Loucy (cell line): ENCODE measurements around the gene COA1.

ENCODE experiments used
- H2AFZ ChIP-seq: fragments of 200-600 bp; sonication (generic); 2 replicates; pipeline ENCODE4 v1.6.0; 2016; ENCODE audit warnings: antibody characterized with exemption, mild to moderate bottlenecking, low read length, moderate library complexity
- H3F3A ChIP-seq: fragments of 200-600 bp; 2 replicates; pipeline ENCODE4 v1.6.0; 2016; ENCODE audit warnings: antibody characterized with exemption, low read depth, mild to moderate bottlenecking
- H3K27me3 ChIP-seq: fragments of 200-600 bp; sonication (generic); 2 replicates; pipeline ENCODE4 v1.6.1; 2014; ENCODE audit warnings: low read length, mild to moderate bottlenecking; ENCODE audit not compliant: insufficient read depth, poor library complexity, severe bottlenecking
- H3K36me3 ChIP-seq: fragments of 200-600 bp; sonication (generic); 2 replicates; pipeline ENCODE4 v1.6.1; 2016; ENCODE audit warnings: low read length; ENCODE audit not compliant: insufficient read depth
- H3K4me1 ChIP-seq: fragments of 200-600 bp; sonication (generic); 2 replicates; pipeline ENCODE4 v1.5.1; 2014; ENCODE audit warnings: low read length, mild to moderate bottlenecking; ENCODE audit not compliant: insufficient read depth, poor library complexity, severe bottlenecking
- H3K4me2 ChIP-seq: fragments of 200-600 bp; sonication (generic); 2 replicates; pipeline ENCODE4 v1.6.0; 2014; ENCODE audit warnings: antibody characterized with exemption, low read length, low read depth, mild to moderate bottlenecking; ENCODE audit not compliant: poor library complexity, severe bottlenecking
- H3K4me3 ChIP-seq: fragments of 200-600 bp; sonication (generic); 2 replicates; pipeline ENCODE4 v1.5.1; 2014; ENCODE audit warnings: low read length, mild to moderate bottlenecking, mixed read lengths; ENCODE audit not compliant: poor library complexity, severe bottlenecking
- H3K79me2 ChIP-seq: fragments of 200-600 bp; sonication (generic); 2 replicates; pipeline ENCODE4 v1.6.1; 2014; ENCODE audit warnings: low read length; ENCODE audit not compliant: insufficient read depth
- H3K9ac ChIP-seq: fragments of 200-600 bp; sonication (generic); 2 replicates; pipeline ENCODE4 v1.6.0; 2014; ENCODE audit warnings: mild to moderate bottlenecking, low read depth, low read length, moderate library complexity; ENCODE audit not compliant: poor library complexity, severe bottlenecking
- H3K9me2 ChIP-seq: fragments of 200-600 bp; sonication (generic); replicated peaks from 2 replicates; pipeline ENCODE4 v1.6.1; 2016; ENCODE audit warnings: low read depth, low read length, mixed read lengths
- H3K9me3 ChIP-seq: fragments of 200-600 bp; sonication (generic); 2 replicates; pipeline ENCODE4 v1.6.1; 2014; ENCODE audit warnings: mild to moderate bottlenecking, antibody characterized with exemption, low read length, low read depth; ENCODE audit not compliant: insufficient read depth
- H4K20me1 ChIP-seq: fragments of 200-600 bp; sonication (generic); 2 replicates; pipeline ENCODE4 v1.6.0; 2014; ENCODE audit warnings: antibody characterized with exemption, low read length, mild to moderate bottlenecking; ENCODE audit not compliant: insufficient read depth, poor library complexity, severe bottlenecking
- EZH2phosphoT487 ChIP-seq: fragments of 200-600 bp; IDR thresholded peaks from 2 replicates; pipeline ENCODE4 v1.6.1; 2018; ENCODE audit warnings: antibody characterized with exemption, mild to moderate bottlenecking, moderate library complexity, borderline replicate concordance
- TF ChIP-seq, protein P1 (sequence below): fragments of 200-600 bp; sonication (generic); conservative IDR thresholded peaks from 2 replicates; pipeline ENCODE4 v1.5.1; 2014; ENCODE audit warnings: mild to moderate bottlenecking, antibody characterized with exemption, low read length

The COA1 gene

DNA sequence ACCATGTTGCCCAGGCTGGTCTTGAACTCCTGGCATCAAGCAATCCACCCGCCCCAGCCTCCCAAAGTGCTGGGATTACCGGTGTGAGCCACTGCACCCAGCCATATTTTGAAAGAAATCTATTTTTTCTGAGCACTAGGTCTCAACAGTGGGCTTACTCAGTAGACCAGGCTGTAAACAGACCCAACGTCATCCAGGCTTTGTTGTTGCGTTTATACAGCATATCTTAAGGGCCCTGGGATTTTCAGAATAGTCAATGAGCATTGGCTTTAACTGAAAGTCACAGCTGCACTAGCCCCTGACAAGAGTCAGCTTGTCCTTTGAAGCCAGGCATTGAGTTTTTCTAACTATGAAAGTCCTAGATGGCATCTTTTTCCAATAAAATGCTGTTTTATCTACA lies 96.6 kb downstream of the COA1 start:
- Histone ChIP-seq H3K9ac (no peak overlapping the region), H3K36me3 (peaks cover 72% of the 10 kb centered on the region; the same call in 1 of the 2 replicates), H3K79me2 (peaks cover 4% of the 10 kb centered on the region; the same call in 1 of the 2 replicates)

DNA sequence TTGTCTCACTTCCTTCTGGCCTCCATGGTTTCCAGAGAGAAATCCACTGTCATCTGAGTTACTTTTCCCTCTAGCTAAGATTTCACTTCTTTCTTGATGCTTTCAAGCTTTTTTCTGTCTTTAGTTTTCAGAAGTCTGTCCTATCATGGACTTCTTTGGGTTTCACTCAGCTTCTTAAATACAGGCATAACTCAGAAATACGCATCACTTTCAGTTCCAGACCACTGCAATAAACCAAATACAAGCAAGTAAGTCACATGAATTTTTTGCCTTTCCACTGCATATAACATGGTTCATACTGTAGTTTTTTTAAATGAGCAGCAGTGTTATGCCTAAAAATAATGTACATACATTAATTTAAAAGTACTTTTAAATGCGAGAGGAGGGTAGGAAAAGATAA lies 97.8 kb downstream of the COA1 start:
- Histone ChIP-seq H2AFZ (no peak overlapping the region), H3K9me3 (no peaks in the 10 kb centered on the region), H3K9me2 (no peaks in the 10 kb centered on the region), H3K4me2 (no peak overlapping the region), H3K9ac (no peak overlapping the region), H3K4me3 (no peak overlapping the region), H4K20me1 (no peaks in the 10 kb centered on the region), H3F3A (no peaks in the 10 kb centered on the region), H3K4me1 (no peaks in the 10 kb centered on the region), H3K36me3 (peaks cover 78% of the 10 kb centered on the region; the same call in 1 of the 2 replicates), H3K79me2 (peaks cover 4% of the 10 kb centered on the region; the same call in 1 of the 2 replicates), H3K27me3 (no peaks in the 10 kb centered on the region)
- no peak for TF ChIP-seq EZH2phosphoT487
- TF ChIP-seq, protein P1, sequence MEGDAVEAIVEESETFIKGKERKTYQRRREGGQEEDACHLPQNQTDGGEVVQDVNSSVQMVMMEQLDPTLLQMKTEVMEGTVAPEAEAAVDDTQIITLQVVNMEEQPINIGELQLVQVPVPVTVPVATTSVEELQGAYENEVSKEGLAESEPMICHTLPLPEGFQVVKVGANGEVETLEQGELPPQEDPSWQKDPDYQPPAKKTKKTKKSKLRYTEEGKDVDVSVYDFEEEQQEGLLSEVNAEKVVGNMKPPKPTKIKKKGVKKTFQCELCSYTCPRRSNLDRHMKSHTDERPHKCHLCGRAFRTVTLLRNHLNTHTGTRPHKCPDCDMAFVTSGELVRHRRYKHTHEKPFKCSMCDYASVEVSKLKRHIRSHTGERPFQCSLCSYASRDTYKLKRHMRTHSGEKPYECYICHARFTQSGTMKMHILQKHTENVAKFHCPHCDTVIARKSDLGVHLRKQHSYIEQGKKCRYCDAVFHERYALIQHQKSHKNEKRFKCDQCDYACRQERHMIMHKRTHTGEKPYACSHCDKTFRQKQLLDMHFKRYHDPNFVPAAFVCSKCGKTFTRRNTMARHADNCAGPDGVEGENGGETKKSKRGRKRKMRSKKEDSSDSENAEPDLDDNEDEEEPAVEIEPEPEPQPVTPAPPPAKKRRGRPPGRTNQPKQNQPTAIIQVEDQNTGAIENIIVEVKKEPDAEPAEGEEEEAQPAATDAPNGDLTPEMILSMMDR, result no peak

More for the DNA sequence above, 96.6 kb downstream of the COA1 start:
- Histone ChIP-seq H3F3A (peaks cover 6% of the 10 kb centered on the region; the same call in 1 of the 2 replicates), H3K4me2 (no peak overlapping the region), H3K9me2 (no peaks in the 10 kb centered on the region), H3K4me1 (peaks cover 9% of the 10 kb centered on the region), H3K27me3 (no peaks in the 10 kb centered on the region), H4K20me1 (peaks cover 8% of the 10 kb centered on the region), H3K4me3 (no peak overlapping the region), H3K9me3 (no peaks in the 10 kb centered on the region), H2AFZ (no peak overlapping the region)
- TF ChIP-seq EZH2phosphoT487, result no peak
- TF ChIP-seq, protein P1, result no peak

DNA sequence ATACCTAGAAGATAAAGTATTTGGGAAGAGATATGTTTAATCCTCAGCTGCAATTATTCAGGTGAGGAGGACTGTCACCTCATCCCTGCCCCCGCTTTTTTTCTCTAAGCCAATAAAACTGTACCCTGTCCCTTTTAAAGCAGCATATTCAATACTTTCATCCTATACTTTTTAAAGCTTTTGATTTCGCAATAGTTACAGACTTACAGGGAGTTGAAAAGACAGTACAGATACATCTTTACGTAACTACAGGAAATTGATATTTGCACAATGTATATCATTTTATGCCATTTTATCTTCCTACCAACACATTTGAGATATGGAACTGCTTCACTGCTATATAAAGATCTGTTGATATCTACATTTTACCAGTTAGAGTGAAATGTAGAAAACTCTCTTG lies 98.8 kb downstream of the COA1 start:
- Histone ChIP-seq H3K4me2 (no peak overlapping the region), H3K4me3 (no peak overlapping the region), H3K9ac (no peak overlapping the region), H3K79me2 (peaks cover 10% of the 10 kb centered on the region; the same call in 1 of the 2 replicates), H2AFZ (no peak overlapping the region), H3K27me3 (no peaks in the 10 kb centered on the region), H3K9me2 (no peaks in the 10 kb centered on the region), H3K4me1 (peaks cover 3% of the 10 kb centered on the region), H3K36me3 (peaks cover 77% of the 10 kb centered on the region; the same call in 1 of the 2 replicates), H3F3A (no peaks in the 10 kb centered on the region), H4K20me1 (peaks cover 6% of the 10 kb centered on the region), H3K9me3 (no peaks in the 10 kb centered on the region)
- TF ChIP-seq EZH2phosphoT487, result no peak
- TF ChIP-seq, protein P1, result no peak
